HL-60 (cell line): ENCODE data around the gene TRERF1.
A peak's percentile ranks its signal among the peaks of the same experiment; 100 is the strongest.

Experiments
- DNase-seq, 2 experiments: peaks; one replicate each; pipeline ENCODE4 v3.0.0-alpha.2; 2010 to 2020; ENCODE audit warnings: low read depth in 1 of 2, low spot score in 1 of 2
- H3K27ac ChIP-seq: fragments of 250-450 bp; sonication (Bioruptor Pico); replicated peaks from 2 replicates; pipeline ENCODE4 v1.5.1; 2020; ENCODE audit warnings: mild to moderate bottlenecking, moderate library complexity
- H3K27me3 ChIP-seq: fragments of 250-450 bp; sonication (Bioruptor Pico); 2 replicates; pipeline ENCODE4 v1.5.1; 2021; ENCODE audit warnings: mild to moderate bottlenecking, moderate library complexity; ENCODE audit not compliant: insufficient read depth, poor library complexity, severe bottlenecking
- H3K4me3 ChIP-seq: replicated peaks from 2 replicates; pipeline ENCODE4 v1.5.1; 2011; ENCODE audit warnings: mild to moderate bottlenecking, control low read depth, low read length; ENCODE audit not compliant: insufficient read depth
- CTCF ChIP-seq: IDR thresholded peaks from one replicate; pipeline ENCODE4 v1.5.1; 2011; ENCODE audit warnings: low read length, control low read depth, inconsistent platforms; ENCODE audit not compliant: insufficient read depth
- GABPA ChIP-seq: IDR thresholded peaks from 2 replicates; pipeline ENCODE4 v1.6.1; 2012; ENCODE audit warnings: low read depth
- POLR2AphosphoS5 ChIP-seq: IDR thresholded peaks from 2 replicates; pipeline ENCODE4 v1.6.1; 2012; ENCODE audit warnings: low read depth
- REST ChIP-seq: IDR thresholded peaks from 2 replicates; pipeline ENCODE4 v1.6.1; 2012; ENCODE audit warnings: low read depth; ENCODE audit not compliant: insufficient replicate concordance
- SPI1 ChIP-seq: IDR thresholded peaks from 2 replicates; pipeline ENCODE4 v1.6.1; 2012; ENCODE audit warnings: low read depth, mild to moderate bottlenecking, borderline replicate concordance

The TRERF1 gene

GRCh38 chr6:42402184-42402583, 49.5 kb downstream of the TRERF1 start:
- Histone ChIP-seq H3K27ac (no peak overlapping the region), H3K27me3 (no peaks in the 10 kb centered on the region), H3K4me3 (no peak overlapping the region)
- TF ChIP-seq GABPA (no peak), CTCF (no peak), POLR2AphosphoS5 (no peak), REST (no peak), SPI1 (no peak)
- peak in 1 of 2 experiments; percentile 21 for DNase-seq

GRCh38 chr6:42401613-42401951, 50.1 kb downstream of the TRERF1 start:
- DNase-seq = no peak
- TF ChIP-seq SPI1 (no peak), REST (no peak), GABPA (no peak), POLR2AphosphoS5 (no peak), CTCF (no peak)
- H3K27me3 ChIP-seq = no peaks in the 10 kb centered on the region
- H3K27ac ChIP-seq = no peak overlapping the region
- no peak overlapping the region for H3K4me3 ChIP-seq

- DNase-seq = no peak
- TF ChIP-seq SPI1 (no peak), GABPA (no peak), POLR2AphosphoS5 (no peak), REST (no peak), CTCF (no peak)
- Histone ChIP-seq H3K27me3 (no peaks in the 10 kb centered on the region), H3K27ac (no peak overlapping the region), H3K4me3 (no peak overlapping the region)
These were observed 50.7 kb downstream of the TRERF1 start for GRCh38 chr6:42400886-42401612.
